SJCRH30 (cell line): ENCODE data around the gene ZNF732. TPM values are rescaled to one million over a fixed set of nuclear protein-coding genes. Genes with fewer than 3 reads are reported as not detected.

Experiments
- DNase-seq, 2 experiments: peaks; one replicate each; pipeline ENCODE4 v3.0.0-alpha.2; 2015 to 2020
- H3K27ac ChIP-seq: fragments of 250-450 bp; sonication (Bioruptor Pico); 2 replicates; pipeline ENCODE4 v1.5.1; 2020; ENCODE audit warnings: mild to moderate bottlenecking, moderate library complexity
- H3K27me3 ChIP-seq: fragments of 250-450 bp; sonication (Bioruptor Pico); 2 replicates; pipeline ENCODE4 v1.5.1; 2020; ENCODE audit warnings: mild to moderate bottlenecking, moderate library complexity
- H3K36me3 ChIP-seq: fragments of 250-450 bp; sonication (Bioruptor Pico); 2 replicates; pipeline ENCODE4 v1.5.1; 2020; ENCODE audit warnings: mild to moderate bottlenecking, moderate library complexity
- H3K4me1 ChIP-seq: fragments of 250-450 bp; sonication (Bioruptor Pico); 2 replicates; pipeline ENCODE4 v1.5.1; 2020; ENCODE audit warnings: mild to moderate bottlenecking, moderate library complexity
- H3K4me3 ChIP-seq: fragments of 250-450 bp; sonication (Bioruptor Pico); 2 replicates; pipeline ENCODE4 v1.5.1; 2020; ENCODE audit warnings: mild to moderate bottlenecking, moderate library complexity
- H3K9me3 ChIP-seq: fragments of 250-450 bp; sonication (Bioruptor Pico); replicated peaks from 2 replicates; pipeline ENCODE4 v1.5.1; 2020; ENCODE audit warnings: mild to moderate bottlenecking, moderate library complexity
- total RNA-seq: library from RNA; depleted of rRNA; stranded (reverse); fragments of >200 nt; shearing (Covaris generic); gene quantifications from 2 replicates; pipeline ENCODE4 v1.2.3, GENCODE V29; 2014; rRNA removed

Gene ZNF732
- total RNA-seq, 1 experiment from 2014 or later = not detected

DNA sequence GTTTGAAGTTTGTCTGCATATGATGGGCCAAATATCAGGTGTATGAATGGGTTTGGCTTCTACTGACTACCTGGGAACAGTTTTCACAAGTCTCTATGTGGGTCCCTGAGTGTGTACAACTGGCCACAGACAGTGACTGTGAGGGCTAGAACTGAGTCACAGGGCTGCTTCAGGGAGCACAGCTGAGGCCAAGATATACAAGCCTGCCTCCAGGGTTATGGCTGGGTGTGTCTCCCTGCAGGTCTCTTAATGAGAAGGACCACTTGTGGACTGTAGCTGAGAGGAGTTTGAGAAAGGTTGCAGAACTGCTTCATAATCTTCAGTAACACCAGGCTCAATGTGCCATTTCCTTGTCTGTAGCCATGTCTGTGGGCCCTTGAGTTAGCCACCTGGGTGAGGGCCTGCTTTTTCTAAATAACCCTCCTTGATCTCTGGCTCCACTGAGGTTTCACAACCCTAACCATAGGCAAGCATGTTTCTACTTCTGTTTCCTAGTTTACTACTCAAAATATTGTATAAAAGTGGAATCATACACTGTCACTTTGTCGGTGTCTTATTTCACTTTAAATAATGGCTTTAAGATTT is 81.3 kb downstream of the ZNF732 start:
- no peak overlapping the region for H3K27ac ChIP-seq
- no peak for DNase-seq
- H3K4me1 ChIP-seq = no peaks in the 10 kb centered on the region
- no peaks in the 10 kb centered on the region for H3K27me3 ChIP-seq
- peaks cover 8% of the 10 kb centered on the region; the same call in 1 of the 2 replicates for H3K9me3 ChIP-seq
- no peaks in the 10 kb centered on the region for H3K36me3 ChIP-seq
- H3K4me3 ChIP-seq = no peak overlapping the region

Other genes with a start within 250 kb of the ZNF732 start
- gene ZNF718, start 181.0 kb downstream of the ZNF732 start, total RNA-seq = 10.1 and 12.0 TPM in 2 replicates
- gene ZNF141, start 32.3 kb upstream of the ZNF732 start, total RNA-seq = 11.8 and 17.4 TPM in 2 replicates
- 28.7 and 42.9 TPM in 2 replicates for gene ZNF721, start 193.7 kb upstream of the ZNF732 start, total RNA-seq
- gene PIGG, start 193.7 kb upstream of the ZNF732 start, total RNA-seq = 28.9 and 33.6 TPM in 2 replicates